HG03066 (cell line): ENCODE data around the gene CCNO.

ENCODE experiments used
- ATAC-seq: cut with Tn5 transposase; IDR thresholded peaks from one replicate; pipeline ENCODE4 v1.9.1; 2021; ENCODE audit warnings: low read depth; ENCODE audit not compliant: unreplicated experiment

The CCNO gene, protein sequence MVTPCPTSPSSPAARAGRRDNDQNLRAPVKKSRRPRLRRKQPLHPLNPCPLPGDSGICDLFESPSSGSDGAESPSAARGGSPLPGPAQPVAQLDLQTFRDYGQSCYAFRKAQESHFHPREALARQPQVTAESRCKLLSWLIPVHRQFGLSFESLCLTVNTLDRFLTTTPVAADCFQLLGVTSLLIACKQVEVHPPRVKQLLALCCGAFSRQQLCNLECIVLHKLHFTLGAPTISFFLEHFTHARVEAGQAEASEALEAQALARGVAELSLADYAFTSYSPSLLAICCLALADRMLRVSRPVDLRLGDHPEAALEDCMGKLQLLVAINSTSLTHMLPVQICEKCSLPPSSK

DNA sequence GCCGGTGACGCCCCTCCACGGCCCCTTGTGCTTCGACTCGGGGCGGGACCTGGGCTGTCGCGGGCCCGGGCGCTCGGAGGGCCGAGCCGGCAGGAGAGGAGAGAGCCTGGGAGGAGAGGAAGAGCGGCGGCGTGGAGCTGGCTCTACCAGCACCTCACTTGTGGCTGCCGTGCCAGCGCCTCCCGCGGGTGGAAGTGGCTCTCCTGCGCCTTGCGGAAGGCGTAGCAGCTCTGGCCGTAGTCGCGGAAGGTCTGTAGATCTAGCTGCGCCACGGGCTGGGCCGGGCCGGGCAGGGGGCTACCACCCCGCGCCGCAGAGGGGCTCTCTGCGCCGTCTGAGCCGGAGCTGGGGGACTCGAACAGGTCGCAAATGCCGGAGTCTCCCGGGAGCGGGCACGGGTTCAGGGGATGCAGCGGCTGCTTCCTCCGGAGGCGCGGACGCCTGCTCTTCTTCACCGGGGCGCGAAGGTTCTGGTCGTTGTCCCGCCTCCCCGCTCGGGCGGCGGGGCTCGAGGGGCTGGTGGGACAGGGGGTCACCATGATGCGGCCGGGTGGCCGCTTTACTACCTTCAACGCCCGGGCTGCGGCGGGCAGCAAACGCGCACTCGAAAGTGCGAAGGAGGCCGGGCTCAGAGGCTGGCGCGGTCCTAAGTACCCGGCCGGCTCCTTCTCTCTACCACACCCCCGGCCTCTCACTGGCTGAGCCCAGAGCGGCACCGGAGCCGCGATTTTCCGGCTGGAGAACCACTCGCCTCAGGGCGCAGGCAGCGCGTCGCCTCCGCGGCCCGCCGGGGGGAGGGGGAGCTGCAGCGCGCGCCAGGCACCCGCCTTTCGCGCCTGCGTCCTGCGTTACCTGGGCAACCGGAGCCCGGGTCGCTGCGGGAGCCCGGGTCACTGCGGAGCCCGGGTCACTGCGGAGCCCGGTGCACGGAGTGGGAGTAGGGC lies at the start of gene CCNO:
TSS of gene CCNO (minus strand) at position 624 of the 944 bp plus-strand sequence. CDS start at position 539, 85 bp downstream.
- peak; percentile 55 for ATAC-seq

DNA sequence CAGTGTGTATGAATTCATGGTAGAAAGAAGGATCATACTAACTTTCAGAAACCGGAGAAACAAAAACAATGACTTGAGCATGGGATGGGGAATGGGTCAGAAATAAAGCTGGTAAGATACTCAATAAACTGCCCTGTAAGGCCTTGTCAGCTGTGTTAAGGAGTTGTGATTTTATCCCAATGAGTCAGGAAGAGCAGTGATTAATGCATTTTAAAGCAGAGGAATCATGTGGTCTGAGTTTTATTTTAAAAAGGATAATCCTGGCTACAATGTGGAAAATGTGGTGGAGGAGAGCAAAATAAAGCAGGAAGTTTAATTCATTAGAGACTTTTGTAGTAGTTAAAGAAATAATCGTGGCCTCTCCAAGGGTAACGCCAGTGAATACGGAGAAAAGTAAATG lies 45.4 kb upstream of the CCNO start:
- ATAC-seq, result no peak

DNA sequence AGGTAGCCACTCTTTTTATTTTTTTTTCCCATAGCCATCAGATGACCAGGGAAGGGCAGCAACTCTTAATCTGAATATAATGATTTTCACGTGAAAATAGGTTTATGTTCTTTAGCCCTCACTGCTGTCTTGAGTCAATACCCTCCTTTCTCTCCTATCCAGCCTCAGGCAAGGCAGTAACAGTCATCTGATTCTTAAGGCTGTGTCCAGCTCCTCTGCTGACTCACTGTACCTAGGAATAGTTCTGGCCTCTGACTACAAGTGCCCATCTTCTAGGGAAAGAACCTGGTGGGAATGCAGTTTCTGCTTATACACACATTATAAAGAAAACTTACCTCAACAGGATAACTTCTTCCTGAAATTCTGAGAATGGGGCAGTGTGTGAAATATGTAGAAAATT lies 43.4 kb upstream of the CCNO start:
- ATAC-seq, result no peak

DNA sequence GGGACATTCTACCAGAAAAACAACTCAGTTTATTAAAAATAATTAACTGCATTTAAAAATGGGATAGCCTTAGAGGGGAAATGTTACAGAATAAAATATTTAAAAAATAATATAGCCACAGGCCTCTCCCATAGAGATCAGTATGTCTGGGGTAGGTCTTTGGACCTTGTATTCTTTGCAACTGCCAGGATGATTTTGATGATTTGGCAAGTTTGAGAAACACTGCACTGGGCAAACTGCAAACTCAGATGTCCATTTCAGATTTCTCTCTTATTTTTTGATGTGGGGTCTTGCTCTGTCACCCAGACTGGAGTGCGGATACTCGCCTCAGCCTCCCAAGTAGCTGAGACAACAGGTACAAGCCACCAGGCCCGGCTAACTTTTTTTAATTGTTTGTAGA lies 24.9 kb upstream of the CCNO start:
- no peak for ATAC-seq

DNA sequence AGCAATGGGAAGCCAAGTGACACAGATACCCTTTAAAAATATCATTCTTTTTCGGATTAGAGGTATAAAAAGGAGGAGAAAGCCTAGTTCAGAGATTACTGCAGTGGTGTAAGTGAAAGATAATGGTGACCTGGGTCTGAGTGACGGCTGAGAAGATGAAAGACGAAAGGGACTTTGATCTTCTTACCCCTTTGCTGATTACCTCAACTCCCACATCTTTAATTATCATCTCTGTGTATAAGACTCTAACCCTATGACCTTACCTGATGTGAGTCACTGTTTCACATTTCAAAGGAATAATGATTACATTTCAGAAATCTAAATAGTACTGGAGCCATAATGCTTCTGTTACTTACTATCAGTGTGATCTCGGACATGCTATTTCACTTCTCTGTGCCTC lies 21.4 kb upstream of the CCNO start:
- no peak for ATAC-seq

DNA sequence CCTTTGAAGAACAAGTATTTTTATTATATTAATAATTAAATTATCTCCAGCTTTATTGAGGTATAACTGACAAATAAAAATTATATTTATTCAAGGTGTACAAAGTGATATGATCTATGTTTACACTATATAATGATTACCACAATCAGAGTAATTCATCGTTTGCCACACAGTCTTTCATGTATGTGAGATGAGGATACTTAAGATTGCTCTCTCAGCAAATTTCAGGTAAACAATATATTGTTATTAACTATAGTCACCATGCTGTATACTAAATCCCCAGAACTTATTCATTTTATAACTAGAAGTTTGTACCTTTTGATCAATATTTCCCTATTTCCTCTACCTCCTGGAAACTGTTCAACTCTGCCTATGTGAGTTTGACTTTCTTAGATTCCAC lies 16.7 kb upstream of the CCNO start:
- ATAC-seq, result no peak

DNA sequence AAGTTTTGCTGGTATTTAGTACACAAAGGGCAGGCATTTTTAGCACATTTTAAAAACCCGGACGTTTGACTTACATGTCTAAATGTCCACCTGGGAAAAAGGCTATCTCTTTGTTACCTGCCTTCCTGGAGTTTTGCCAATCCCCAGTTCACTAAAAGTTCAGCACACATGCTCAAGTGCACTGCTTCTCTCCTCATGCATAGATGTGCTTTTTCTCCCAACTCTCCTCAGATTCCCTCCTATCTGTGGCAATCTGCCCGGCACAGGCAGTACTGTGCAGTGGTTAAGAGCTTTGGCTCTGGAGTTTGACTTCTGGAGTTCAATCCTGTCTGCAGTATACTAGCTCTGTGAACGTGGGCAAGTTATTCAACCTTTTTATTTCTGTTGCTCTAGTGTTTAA lies 8.3 kb upstream of the CCNO start:
- no peak for ATAC-seq

DNA sequence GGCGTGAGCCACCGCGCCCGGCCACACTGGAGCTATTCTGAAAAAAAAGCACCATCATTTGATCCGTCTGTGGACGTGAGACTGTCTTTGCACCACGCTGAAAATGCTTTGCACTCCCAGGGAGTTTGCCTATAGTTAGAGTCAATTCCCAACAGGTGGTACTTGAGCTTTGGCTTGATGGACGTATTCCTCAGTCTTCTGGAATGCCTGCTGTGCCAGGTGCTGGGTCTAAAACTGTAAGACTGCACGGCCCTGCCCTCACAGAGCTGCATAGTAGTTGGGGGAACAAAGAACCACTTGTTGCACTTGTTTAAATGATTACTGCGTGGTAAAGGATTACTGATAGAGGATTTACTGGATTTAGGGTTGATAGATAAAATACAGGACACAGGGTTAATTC lies 3.4 kb upstream of the CCNO start:
- ATAC-seq, result no peak

DNA sequence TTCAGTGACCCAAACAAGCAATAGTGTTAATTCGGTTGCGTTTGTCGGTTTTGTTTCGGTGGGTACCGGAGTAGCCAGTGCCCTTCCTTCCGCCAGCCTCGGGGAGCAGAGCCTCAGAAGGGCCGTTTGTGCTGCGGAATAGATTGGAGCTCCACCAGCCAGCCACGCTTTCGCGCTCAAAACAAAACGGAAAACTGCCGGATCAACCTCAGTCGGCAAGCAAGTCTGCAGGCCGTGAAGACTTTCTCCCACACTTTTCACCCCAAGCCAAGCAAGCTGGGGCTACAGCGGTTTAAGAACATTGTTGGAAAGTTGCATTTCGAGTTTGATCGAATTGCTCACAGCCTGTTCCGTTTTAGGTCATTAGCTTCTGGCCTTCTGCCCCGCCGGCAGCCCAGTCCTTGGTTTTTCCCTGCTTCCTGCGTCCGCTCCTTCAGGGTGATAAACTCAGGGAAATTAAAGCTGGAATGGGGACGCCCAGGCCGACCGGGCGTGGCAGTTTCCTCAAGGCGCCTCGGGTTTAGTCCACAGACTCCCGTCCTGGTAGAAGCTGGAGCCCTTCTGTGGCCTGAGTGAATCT lies 803 bp upstream of the CCNO start:
- no peak for ATAC-seq

DNA sequence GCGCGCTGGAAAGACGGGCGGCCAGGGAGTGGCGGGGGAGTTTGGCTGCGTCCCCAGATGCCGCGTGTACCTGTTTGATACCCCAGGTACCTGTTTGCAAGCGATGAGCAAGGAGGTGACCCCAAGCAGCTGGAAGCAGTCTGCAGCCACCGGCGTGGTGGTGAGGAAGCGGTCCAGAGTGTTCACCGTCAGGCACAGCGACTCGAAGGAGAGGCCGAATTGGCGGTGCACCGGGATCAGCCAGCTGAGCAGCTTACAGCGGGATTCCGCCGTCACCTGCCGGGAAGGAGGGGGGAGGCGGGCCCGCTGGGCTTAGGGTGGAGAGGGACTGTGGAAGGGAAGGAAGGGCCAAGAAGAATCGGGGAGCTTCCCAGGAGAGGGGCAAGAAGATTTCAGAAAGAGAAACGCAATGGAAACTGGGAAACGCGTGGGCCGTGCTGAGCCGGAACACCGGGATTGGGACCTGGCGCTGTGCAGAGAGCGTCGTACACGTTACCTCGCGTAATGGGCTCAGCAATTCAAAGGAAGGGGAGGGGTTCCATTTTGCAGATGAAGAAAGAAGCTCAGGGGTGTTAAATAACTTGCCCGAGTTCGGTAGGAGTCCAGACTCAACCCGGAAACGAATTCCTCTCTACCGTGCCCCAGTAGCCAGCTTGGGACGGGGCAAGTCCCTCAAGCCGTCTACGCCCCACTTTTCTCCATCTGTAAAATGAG lies 980 bp downstream of the CCNO start:
- ATAC-seq, result no peak

DNA sequence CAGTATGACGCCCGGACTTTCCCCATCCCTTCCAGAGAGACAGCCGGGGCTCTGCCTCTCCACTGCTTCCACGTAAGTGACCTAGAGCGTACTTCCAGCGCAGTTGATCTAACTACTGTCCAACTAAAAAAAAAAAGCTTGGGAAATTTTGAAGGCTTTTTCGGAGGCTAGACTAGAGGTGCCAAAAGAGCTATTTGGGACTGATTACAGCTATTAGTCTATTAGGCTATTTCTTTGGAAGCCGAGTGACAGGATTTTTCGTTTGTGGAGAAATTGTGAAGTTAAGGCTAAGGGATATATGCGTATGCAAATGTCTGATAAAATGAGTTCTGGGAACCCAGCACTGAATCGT lies 1.5 kb downstream of the CCNO start:
- no peak for ATAC-seq

DNA sequence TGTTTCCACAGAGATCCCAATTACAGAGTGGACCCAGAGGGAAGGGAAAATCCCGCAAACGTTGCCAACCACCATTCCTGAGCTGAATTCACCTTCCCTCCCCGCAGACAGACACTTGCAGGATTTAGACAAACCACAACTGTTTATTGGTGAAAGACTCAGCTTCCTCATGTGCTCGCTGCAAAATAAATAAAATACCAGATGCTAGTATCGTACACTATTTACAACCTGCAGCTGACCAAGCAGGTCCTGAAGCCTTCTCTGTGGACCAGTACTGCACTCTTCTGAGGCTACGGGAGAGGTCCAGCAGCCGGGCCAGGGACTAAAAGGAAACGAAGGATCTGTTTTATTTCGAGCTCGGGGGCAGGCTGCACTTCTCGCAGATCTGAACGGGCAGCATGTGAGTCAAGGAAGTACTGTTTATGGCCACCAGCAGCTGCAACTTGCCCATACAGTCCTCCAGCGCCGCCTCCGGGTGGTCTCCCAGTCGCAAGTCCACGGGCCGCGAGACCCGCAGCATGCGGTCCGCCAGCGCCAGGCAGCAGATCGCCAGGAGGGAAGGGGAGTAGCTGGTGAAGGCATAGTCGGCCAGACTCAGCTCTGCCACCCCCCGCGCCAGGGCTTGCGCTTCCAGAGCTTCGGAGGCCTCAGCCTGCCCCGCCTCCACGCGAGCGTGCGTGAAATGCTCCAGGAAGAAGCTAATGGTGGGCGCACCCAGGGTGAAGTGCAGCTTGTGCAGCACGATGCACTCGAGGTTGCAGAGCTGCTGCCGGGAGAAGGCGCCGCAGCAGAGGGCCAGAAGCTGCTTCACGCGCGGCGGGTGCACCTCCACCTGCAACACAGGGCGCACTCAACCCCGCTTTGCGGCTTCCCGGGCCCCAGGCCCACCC lies 2.1 kb downstream of the CCNO start:
- ATAC-seq, result no peak

DNA sequence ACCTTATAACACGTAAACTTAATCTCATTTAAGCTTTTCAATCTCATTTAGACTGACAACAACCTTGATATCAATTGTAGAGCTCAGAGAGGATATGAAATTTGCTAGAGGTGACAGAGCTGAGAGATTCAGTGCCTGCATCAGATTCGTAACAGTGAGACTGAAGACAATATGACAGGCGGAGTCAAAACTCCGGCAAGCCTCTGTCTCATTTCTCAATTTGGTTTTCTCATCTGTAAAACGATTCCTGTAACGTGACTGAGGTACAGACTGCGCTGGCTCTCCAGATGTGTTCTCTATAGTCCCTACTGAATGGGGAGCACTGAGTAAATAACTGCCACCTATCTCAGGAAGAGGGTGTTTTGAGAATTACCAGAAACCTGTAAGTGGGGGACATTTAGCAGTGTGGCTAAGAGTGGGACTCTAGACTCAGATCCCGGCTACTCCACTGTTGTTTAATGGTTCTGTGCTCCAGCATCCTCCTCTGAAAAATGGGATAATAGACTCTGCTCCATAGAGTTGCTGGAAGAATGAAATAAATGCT lies 3.2 kb downstream of the CCNO start:
- ATAC-seq, result no peak

DNA sequence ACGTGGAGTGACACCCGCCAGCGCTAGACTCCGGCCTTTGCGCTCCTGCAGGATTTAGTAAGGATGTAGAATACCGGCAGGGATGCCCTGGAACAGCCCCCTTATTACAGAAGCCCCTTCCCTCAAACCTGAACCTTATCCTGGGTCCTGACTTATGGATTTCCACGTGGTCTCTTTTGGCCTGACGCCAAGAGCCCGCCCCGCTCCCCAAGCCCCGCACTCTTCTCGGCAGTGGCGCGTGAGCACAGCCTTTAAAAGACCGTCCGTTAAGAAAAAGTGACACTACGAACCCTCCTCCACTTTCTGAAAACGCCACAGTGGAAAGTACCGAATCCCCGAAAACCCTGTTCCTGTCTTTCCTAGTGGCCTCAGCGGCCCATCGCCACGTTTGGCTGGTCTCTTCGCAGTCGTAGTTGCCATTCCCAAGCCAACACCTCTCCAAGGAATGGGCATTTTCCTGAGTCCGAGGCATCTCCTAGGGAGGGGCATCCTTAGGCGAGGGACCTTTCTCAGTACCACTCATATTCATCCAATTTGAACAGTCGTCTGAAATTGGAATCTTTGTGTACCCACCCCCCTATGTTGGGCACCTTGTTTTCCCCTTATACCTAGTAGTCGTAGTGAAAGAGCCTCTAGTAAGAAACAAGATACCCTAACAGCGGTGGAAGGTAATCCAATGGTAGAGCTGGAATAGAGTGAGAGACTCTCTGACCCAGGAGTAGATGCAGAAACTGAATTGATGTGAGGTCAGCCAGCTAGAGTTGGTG lies 5.6 kb downstream of the CCNO start:
- ATAC-seq, result no peak

DNA sequence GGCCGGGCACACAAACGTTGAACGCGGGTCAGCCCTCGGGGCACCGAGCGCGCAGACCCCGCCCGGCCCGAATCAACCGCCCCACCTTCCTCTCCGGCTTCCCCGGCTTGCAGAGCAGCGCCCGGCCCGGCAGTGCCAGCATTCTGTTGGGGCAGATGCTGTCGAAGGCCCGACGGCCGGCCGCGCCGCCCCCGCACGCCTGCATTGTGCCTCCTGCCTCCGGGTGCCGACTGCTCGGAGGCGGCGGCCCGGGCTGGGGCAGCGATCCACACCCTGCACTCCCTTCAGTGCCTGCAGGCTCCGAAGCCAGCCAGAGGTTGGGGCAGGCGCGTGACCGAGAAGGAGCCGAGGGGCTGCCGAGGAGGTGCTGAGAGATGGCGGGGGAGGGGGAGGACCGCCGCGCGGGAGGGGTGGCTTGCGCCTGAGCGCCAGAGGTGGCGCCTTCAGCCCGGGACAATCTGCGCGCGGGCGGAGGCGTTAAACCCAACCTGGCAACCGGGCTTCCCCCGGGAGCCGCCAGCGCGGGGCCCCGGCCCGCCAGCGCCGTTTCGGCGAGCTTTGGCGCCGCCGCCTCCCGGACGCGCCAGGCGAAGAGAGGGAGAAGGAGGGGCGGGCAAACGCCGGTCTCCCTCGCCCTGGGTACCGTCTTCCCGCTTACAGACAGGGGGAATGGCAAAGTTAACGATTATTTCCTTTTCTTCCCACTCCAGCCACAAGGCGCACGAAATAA lies 6.3 kb downstream of the CCNO start, which contains the start of gene MCIDAS:
TSS of gene MCIDAS (minus strand) at position 382 of the 730 bp plus-strand sequence. CDS start at position 205, 177 bp downstream.
- no peak for ATAC-seq

DNA sequence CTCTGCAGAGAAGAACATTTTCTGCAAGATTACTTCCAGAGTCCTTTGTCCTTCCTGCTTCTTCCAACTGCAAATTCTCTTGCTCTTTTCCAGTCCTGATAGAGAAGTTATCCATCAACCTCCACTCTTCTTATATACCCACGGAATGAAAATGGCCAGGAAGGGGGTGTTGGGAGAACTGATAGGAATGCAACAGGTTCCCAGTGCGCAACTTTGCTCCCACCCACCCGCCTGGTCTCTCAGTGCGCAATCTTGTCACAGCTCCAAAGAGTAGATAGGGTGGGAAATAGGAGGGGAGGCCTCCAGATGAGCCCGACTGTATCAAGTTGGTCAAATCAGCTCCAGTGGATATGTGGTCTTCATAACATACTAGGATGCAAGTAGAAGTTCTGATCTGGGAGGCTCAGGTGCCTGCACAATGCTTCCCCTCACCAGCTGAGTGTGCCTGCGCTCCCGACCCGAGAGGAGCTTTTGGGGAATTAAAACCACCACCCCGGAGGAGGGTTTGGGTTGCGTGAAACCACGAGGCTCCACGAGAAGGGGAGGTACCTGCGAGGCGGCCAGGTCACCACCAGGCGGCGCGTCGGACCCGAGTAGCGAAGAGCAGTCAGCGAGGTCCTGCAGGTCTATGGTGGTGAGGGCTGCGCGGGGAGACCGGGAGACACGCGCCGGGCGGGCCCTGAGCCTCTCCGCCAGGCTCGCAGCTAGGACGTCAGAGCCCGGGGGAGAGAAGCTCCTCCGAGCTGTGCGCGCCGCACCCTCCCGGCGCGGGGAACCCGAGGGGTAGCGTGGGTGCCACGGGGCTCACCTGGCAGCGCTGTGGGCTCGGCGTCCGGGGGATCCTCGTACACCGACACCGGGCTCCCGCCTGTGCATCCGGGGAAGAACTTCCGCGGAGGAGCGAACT lies 7.1 kb downstream of the CCNO start:
- ATAC-seq, result no peak

DNA sequence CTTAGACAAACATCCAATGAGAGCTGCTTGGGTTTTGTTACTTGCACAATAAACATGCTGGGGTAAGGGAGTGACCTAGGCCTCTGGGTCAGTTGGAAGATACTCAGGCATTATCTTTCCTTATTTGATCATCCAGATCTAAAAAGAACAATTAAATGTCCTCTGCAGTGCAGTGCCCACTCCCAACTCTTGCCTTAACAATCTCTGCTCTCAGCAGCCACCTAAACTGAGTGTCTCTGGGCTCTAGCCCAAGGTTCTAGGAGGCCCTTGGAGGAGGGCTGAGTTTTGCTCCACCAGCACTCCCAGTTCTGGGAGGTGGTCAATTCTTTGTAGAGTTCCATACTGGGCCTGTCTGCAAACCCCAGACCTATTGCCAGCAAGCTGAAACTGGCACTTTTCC lies 8.1 kb downstream of the CCNO start:
- no peak for ATAC-seq
